Fibroblast of lung (primary cell): ENCODE data around the gene USP6NL. TPM values are rescaled to one million over a fixed set of nuclear protein-coding genes. Genes with fewer than 3 reads are reported as not detected.

Experiments used
- DNase-seq, 2 donors: peaks; one replicate each; pipeline versions ENCODE4 v3.0.0 to v3.0.0-alpha.2; 2010; ENCODE audit warnings: low read depth in 2 of 2
- H2AFZ ChIP-seq: 2 replicates; pipeline ENCODE4 v1.5.1; 2012; ENCODE audit warnings: low read length, control low read depth, inconsistent platforms
- H3K27ac ChIP-seq: 2 replicates; pipeline ENCODE4 v1.5.1; 2011; ENCODE audit warnings: low read length, control low read depth; ENCODE audit not compliant: insufficient read depth
- H3K27me3 ChIP-seq: 2 replicates; pipeline ENCODE4 v1.5.1; 2011; ENCODE audit warnings: mild to moderate bottlenecking, low read length; ENCODE audit not compliant: control insufficient read depth, insufficient read depth
- H3K36me3 ChIP-seq: 2 replicates; pipeline ENCODE4 v1.5.1; 2011; ENCODE audit warnings: low read length; ENCODE audit not compliant: control insufficient read depth, insufficient read depth
- H3K4me1 ChIP-seq: 2 replicates; pipeline ENCODE4 v1.5.1; 2011; ENCODE audit warnings: low read length; ENCODE audit not compliant: control insufficient read depth, insufficient read depth; ENCODE audit errors: extremely low read depth
- H3K4me2 ChIP-seq: 2 replicates; pipeline ENCODE4 v1.5.1; 2011; ENCODE audit warnings: low read length, control low read depth; ENCODE audit not compliant: insufficient read depth; ENCODE audit errors: extremely low read depth
- H3K4me3 ChIP-seq, 4 experiments: fragments of 200-600 bp in 1 of 4; sonication (generic) in 1 of 4; replicated peaks in 1 of 4; 2 replicates each; pipeline ENCODE4 v1.5.1; 2011 to 2016; ENCODE audit warnings: low read length in 4 of 4, low read depth in 3 of 4, mild to moderate bottlenecking in 3 of 4, control low read depth in 2 of 4, inconsistent platforms in 1 of 4, mixed read lengths in 1 of 4; ENCODE audit not compliant: insufficient read depth in 1 of 4; ENCODE audit errors: control extremely low read depth in 1 of 4
- H3K79me2 ChIP-seq: 2 replicates; pipeline ENCODE4 v1.5.1; 2012; ENCODE audit warnings: mild to moderate bottlenecking, low read length, inconsistent platforms; ENCODE audit not compliant: control insufficient read depth, insufficient read depth
- H3K9ac ChIP-seq: 2 replicates; pipeline ENCODE4 v1.5.1; 2011; ENCODE audit warnings: mild to moderate bottlenecking, low read length, control low read depth; ENCODE audit not compliant: insufficient read depth
- H3K9me3 ChIP-seq: 2 replicates; pipeline ENCODE4 v1.5.1; 2012; ENCODE audit warnings: low read depth, low read length; ENCODE audit not compliant: control insufficient read depth, insufficient read depth
- H4K20me1 ChIP-seq: 2 replicates; pipeline ENCODE4 v1.5.1; 2011; ENCODE audit warnings: low read length; ENCODE audit not compliant: control insufficient read depth, insufficient read depth; ENCODE audit errors: extremely low read depth
- EZH2 ChIP-seq: IDR thresholded peaks from 2 replicates; pipeline ENCODE4 v1.5.1; 2012; ENCODE audit warnings: low read length, control low read depth, mild to moderate bottlenecking; ENCODE audit errors: missing control alignments
- polyA plus RNA-seq, 2 donors: library from polyadenylated mRNA; depleted of rRNA in 1 of 2; stranded (reverse) in 1 of 2; unstranded in 1 of 2; fragments of >200 nt; gene quantifications; 2 replicates each; pipeline ENCODE4 v1.2.1, GENCODE V29; 2011 to 2012; ENCODE audit warnings: missing spikeins in 1 of 2
- total RNA-seq: library from RNA; depleted of rRNA; stranded (reverse); fragments of >200 nt; gene quantifications from 2 replicates; pipeline ENCODE4 v1.2.1, GENCODE V29; 2014
- TF ChIP-seq, protein P1 (sequence below), 2 donors: IDR thresholded peaks in 1 of 2; conservative IDR thresholded peaks in 1 of 2; 1 replicate in 1 of 2; 2 replicates in 1 of 2; pipeline ENCODE4 v1.5.1; 2011 to 2012; ENCODE audit warnings: low read length in 2 of 2, control low read depth in 1 of 2, inconsistent platforms in 1 of 2, low read depth in 1 of 2, mild to moderate bottlenecking in 1 of 2

Gene USP6NL
- total and polyA plus RNA-seq, 2 donors (not counting 1 experiment from before 2014, with no cell fraction given), result 8.9 to 13.4 TPM

GRCh38 chr10:11434324-11434723 lies 177.1 kb downstream of the USP6NL start:
- Histone ChIP-seq H3K4me1 (no peaks in the 10 kb centered on the region), H3K27me3 (peaks cover 3% of the 10 kb centered on the region), H3K9ac (no peak overlapping the region), H3K4me3 (no peak overlapping the region), H2AFZ (no peak overlapping the region), H4K20me1 (no peaks in the 10 kb centered on the region), H3K9me3 (no peaks in the 10 kb centered on the region), H3K27ac (no peak overlapping the region), H3K79me2 (no peaks in the 10 kb centered on the region), H3K4me2 (no peak overlapping the region), H3K36me3 (no peaks in the 10 kb centered on the region)
- TF ChIP-seq, protein P1, sequence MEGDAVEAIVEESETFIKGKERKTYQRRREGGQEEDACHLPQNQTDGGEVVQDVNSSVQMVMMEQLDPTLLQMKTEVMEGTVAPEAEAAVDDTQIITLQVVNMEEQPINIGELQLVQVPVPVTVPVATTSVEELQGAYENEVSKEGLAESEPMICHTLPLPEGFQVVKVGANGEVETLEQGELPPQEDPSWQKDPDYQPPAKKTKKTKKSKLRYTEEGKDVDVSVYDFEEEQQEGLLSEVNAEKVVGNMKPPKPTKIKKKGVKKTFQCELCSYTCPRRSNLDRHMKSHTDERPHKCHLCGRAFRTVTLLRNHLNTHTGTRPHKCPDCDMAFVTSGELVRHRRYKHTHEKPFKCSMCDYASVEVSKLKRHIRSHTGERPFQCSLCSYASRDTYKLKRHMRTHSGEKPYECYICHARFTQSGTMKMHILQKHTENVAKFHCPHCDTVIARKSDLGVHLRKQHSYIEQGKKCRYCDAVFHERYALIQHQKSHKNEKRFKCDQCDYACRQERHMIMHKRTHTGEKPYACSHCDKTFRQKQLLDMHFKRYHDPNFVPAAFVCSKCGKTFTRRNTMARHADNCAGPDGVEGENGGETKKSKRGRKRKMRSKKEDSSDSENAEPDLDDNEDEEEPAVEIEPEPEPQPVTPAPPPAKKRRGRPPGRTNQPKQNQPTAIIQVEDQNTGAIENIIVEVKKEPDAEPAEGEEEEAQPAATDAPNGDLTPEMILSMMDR (conservative IDR thresholded peaks at IDR 0.05 in 1 of 2, IDR thresholded peaks at IDR 0.05 in 1 of 2; ENCODE audit: low read depth in 1 of 2, low read length in 2 of 2), result peak; percentile 14 to 38
- TF ChIP-seq EZH2, result no peak
- DNase-seq, result no peak

- Histone ChIP-seq H3K4me1 (no peaks in the 10 kb centered on the region), H4K20me1 (no peaks in the 10 kb centered on the region), H3K4me3 (no peak overlapping the region), H3K9ac (no peak overlapping the region), H3K79me2 (no peaks in the 10 kb centered on the region), H2AFZ (no peak overlapping the region), H3K4me2 (no peak overlapping the region), H3K27ac (no peak overlapping the region), H3K27me3 (peaks cover 3% of the 10 kb centered on the region), H3K36me3 (no peaks in the 10 kb centered on the region), H3K9me3 (no peaks in the 10 kb centered on the region)
- no peak for DNase-seq
- TF ChIP-seq, protein P1 (conservative IDR thresholded peaks at IDR 0.05 in 1 of 2, IDR thresholded peaks at IDR 0.05 in 1 of 2; ENCODE audit: low read depth in 1 of 2, low read length in 2 of 2), result no peak
- TF ChIP-seq EZH2, result no peak
Observed at GRCh38 chr10:11433657-11434056, 177.8 kb downstream of the USP6NL start.

DNA sequence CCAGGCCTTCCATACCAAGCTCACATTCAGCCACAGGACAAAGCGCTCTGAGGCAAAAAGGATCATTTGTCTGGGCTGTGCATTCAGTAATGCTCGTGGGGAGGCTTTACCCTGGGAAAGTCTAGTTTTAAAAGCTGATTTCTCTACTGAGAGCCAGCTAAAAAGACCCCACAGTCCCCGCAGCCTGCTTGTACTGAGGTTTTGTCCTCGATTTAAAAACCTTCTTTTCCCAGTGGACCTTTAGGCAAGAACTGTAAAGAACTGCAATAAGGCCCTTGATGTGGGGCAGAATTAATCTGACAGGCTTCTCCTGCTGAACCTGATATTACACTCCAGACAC lies 180.3 kb downstream of the USP6NL start:
- Histone ChIP-seq H2AFZ (no peak overlapping the region), H3K4me1 (no peaks in the 10 kb centered on the region), H4K20me1 (no peaks in the 10 kb centered on the region), H3K9me3 (no peaks in the 10 kb centered on the region), H3K27me3 (peaks cover 3% of the 10 kb centered on the region), H3K79me2 (no peaks in the 10 kb centered on the region), H3K4me3 (no peak overlapping the region), H3K4me2 (no peak overlapping the region), H3K27ac (no peak overlapping the region), H3K9ac (no peak overlapping the region), H3K36me3 (no peaks in the 10 kb centered on the region)
- TF ChIP-seq, protein P1 (conservative IDR thresholded peaks at IDR 0.05 in 1 of 2, IDR thresholded peaks at IDR 0.05 in 1 of 2; ENCODE audit: low read depth in 1 of 2, low read length in 2 of 2), result no peak
- DNase-seq, result no peak
